ENCODE results near the gene GLG1. TPM values are rescaled to one million over a fixed set of nuclear protein-coding genes. Genes with fewer than 3 reads are reported as not detected.

GLG1 gene
- total and polyA plus RNA-seq, 2 experiments from 2014 or later, result 140 to 167 TPM

DNA sequence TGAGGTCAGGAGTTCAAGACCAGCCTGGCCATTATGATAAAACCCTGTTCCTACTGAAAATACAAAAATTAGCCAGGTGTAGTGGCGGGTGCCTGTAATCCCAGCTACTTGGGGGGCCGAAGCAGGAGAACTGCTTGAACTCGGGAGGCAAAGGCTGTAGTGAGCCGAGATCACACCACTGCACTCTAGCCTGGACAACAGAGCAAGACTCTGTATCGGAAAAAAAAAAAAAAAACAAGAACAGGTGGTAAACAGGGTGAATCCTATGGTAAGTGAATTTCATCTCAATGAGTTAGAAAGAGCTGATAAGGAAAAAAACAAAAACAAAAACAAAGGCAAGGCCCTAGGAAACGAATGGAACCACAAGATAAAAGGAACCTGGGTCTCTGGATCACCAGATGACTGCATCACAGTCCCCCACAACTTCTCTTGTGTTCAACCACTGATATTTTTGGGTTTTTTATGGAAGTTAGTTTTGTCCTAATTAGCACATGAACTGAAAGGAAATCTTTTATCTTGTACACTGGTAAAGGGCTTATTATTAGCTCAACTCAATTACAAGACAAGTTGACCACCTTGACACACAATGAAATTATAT lies 21.0 kb downstream of the GLG1 start:
- H3K27ac ChIP-seq, result no peak overlapping the region
- no peak for DNase-seq (ENCODE audit: low read depth in 1 of 2, low spot score in 1 of 2)
- H3K4me1 ChIP-seq (ENCODE audit: low read depth), result no peaks in the 10 kb centered on the region
- no peak overlapping the region for H3K4me3 ChIP-seq
- no peaks in the 10 kb centered on the region for H3K27me3 ChIP-seq
- H3K36me3 ChIP-seq, result no peaks in the 10 kb centered on the region
- TF ChIP-seq CTCF (IDR thresholded peaks at IDR 0.05; ENCODE audit: low read depth, low read length), result no peak
- H3K9me3 ChIP-seq (ENCODE audit: low read depth), result no peaks in the 10 kb centered on the region

DNA sequence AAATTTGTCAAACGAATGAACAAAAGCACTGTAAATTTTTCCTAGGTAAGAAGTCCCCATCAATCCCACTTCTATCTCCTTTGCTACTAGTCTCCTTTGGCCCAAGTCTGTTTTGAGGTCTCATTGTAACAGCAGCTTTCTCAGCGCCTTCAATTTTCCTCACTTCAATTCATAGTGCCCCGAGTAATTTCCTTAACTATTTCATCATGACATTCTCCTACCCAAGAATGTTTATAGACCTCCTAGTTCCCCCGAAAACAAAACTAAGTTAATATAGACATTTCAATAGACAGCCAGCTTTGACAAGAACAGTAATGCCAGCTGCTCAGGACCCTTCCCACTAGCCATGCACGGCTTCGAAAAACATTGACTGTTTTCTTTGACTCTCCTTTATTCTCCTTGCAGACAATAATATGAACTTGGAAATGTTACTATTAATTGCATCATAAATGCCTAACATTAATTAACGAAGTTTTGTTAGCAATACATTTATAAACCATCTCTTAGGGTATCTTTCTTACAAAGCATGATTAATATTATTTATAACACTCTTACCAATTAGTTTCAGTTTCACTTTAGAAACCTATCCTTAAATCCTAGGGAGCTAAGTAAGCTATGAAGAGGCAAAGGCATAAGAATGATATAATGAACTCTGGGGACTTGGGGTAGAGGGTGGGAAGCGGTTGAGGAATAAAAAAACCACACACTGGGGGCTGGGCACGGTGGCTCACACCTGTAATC lies 22.8 kb downstream of the GLG1 start:
- Histone ChIP-seq H3K27ac (no peak overlapping the region), H3K4me1 (ENCODE audit: low read depth) (no peaks in the 10 kb centered on the region), H3K9me3 (ENCODE audit: low read depth) (no peaks in the 10 kb centered on the region), H3K4me3 (no peak overlapping the region), H3K36me3 (no peaks in the 10 kb centered on the region), H3K27me3 (no peaks in the 10 kb centered on the region)
- TF ChIP-seq CTCF (IDR thresholded peaks at IDR 0.05; ENCODE audit: low read depth, low read length), result no peak
- DNase-seq (ENCODE audit: low read depth in 1 of 2, low spot score in 1 of 2), result no peak

GRCh38 chr16:74582970-74583369 lies 23.9 kb downstream of the GLG1 start:
- Histone ChIP-seq H3K4me1 (ENCODE audit: low read depth) (no peaks in the 10 kb centered on the region), H3K36me3 (no peaks in the 10 kb centered on the region), H3K4me3 (no peak overlapping the region), H3K27me3 (no peaks in the 10 kb centered on the region), H3K27ac (no peak overlapping the region), H3K9me3 (ENCODE audit: low read depth) (no peaks in the 10 kb centered on the region)
- no peak for TF ChIP-seq CTCF (IDR thresholded peaks at IDR 0.05; ENCODE audit: low read depth, low read length)
- DNase-seq (ENCODE audit: low read depth in 1 of 2, low spot score in 1 of 2), result no peak

GRCh38 chr16:74580833-74581232 lies 26.1 kb downstream of the GLG1 start:
- no peak overlapping the region for H3K27ac ChIP-seq
- no peaks in the 10 kb centered on the region for H3K27me3 ChIP-seq
- no peaks in the 10 kb centered on the region for H3K9me3 ChIP-seq (ENCODE audit: low read depth)
- H3K36me3 ChIP-seq, result no peaks in the 10 kb centered on the region
- no peak for TF ChIP-seq CTCF (IDR thresholded peaks at IDR 0.05; ENCODE audit: low read depth, low read length)
- H3K4me1 ChIP-seq (ENCODE audit: low read depth), result no peaks in the 10 kb centered on the region
- no peak overlapping the region for H3K4me3 ChIP-seq
- DNase-seq (ENCODE audit: low read depth in 1 of 2, low spot score in 1 of 2), result no peak

DNA sequence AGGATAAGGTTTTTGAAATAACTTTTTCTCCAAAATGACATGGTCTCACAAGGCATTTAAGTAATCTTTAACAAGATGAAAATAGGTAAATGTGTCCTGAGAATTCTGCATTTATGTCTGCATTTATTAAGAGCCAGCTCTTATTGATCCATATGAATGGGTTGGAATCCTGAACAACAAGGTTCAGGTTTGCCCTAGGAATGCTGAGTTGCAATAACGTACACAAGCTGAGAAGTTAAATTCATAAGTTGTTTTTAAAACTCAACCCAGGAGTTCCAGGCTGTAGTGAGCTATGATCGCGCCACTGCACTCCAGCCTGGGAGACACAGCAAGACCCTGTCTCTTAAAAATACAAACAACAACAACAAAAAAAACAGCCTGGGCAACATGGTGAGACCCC lies 28.1 kb downstream of the GLG1 start:
- H3K9me3 ChIP-seq (ENCODE audit: low read depth), result no peaks in the 10 kb centered on the region
- H3K4me1 ChIP-seq (ENCODE audit: low read depth), result no peaks in the 10 kb centered on the region
- no peak overlapping the region for H3K4me3 ChIP-seq
- DNase-seq (ENCODE audit: low read depth in 1 of 2, low spot score in 1 of 2), result no peak
- H3K36me3 ChIP-seq, result no peaks in the 10 kb centered on the region
- no peak for TF ChIP-seq CTCF (IDR thresholded peaks at IDR 0.05; ENCODE audit: low read depth, low read length)
- no peaks in the 10 kb centered on the region for H3K27me3 ChIP-seq
- H3K27ac ChIP-seq, result no peak overlapping the region
